H9 (cell line): ENCODE data around the gene HSPG2. TPM values are rescaled to one million over a fixed set of nuclear protein-coding genes. Genes with fewer than 3 reads are reported as not detected.

ENCODE experiments used
- DNase-seq: peaks from one replicate; pipeline ENCODE4 v3.0.0-alpha.2; 2017
- H2AFZ ChIP-seq: one replicate; pipeline ENCODE4 v1.6.1; 2013; ENCODE audit warnings: mild to moderate bottlenecking, low read length, control low read depth, moderate library complexity
- H2AK5ac ChIP-seq: 2 replicates; pipeline ENCODE4 v1.6.1; 2013; ENCODE audit warnings: low read length, control low read depth, mixed read lengths; ENCODE audit not compliant: insufficient read length
- H2BK120ac ChIP-seq: one replicate; pipeline ENCODE4 v1.6.1; 2013; ENCODE audit warnings: low read depth, mild to moderate bottlenecking, low read length, control low read depth, inconsistent platforms; ENCODE audit not compliant: poor library complexity, severe bottlenecking
- H2BK12ac ChIP-seq: 2 replicates; pipeline ENCODE4 v1.6.1; 2013; ENCODE audit warnings: low read length, control low read depth, mixed read lengths, low read depth; ENCODE audit not compliant: insufficient read length
- H2BK15ac ChIP-seq: 2 replicates; pipeline ENCODE4 v1.6.1; 2013; ENCODE audit warnings: low read depth, low read length, control low read depth
- H2BK20ac ChIP-seq: one replicate; pipeline ENCODE4 v1.6.1; 2013; ENCODE audit warnings: low read depth, mild to moderate bottlenecking, low read length, control low read depth, inconsistent platforms; ENCODE audit not compliant: poor library complexity, severe bottlenecking
- H2BK5ac ChIP-seq: 2 replicates; pipeline ENCODE4 v1.6.1; 2013; ENCODE audit warnings: low read length, control low read depth, mixed read lengths; ENCODE audit not compliant: insufficient read length
- H3K14ac ChIP-seq: 2 replicates; pipeline ENCODE4 v1.6.1; 2013; ENCODE audit warnings: low read length, control low read depth; ENCODE audit not compliant: insufficient read depth
- H3K18ac ChIP-seq: 2 replicates; pipeline ENCODE4 v1.6.1; 2013; ENCODE audit warnings: low read depth, mild to moderate bottlenecking, mixed read lengths, low read length, control low read depth; ENCODE audit not compliant: insufficient read length
- H3K23ac ChIP-seq: 2 replicates; pipeline ENCODE4 v1.6.1; 2013; ENCODE audit warnings: low read length, control low read depth, mixed read lengths, low read depth; ENCODE audit not compliant: insufficient read length
- H3K23me2 ChIP-seq: 2 replicates; pipeline ENCODE4 v1.6.1; 2013; ENCODE audit warnings: low read depth, mild to moderate bottlenecking, mixed read lengths, low read length, control low read depth; ENCODE audit not compliant: insufficient read length, poor library complexity, severe bottlenecking
- H3K27ac ChIP-seq: 2 replicates; pipeline ENCODE4 v1.5.1; 2013; ENCODE audit warnings: low read length, control low read depth, mixed read lengths, low read depth; ENCODE audit not compliant: insufficient read length
- H3K27me3 ChIP-seq: 2 replicates; pipeline ENCODE4 v1.6.1; 2013; ENCODE audit warnings: low read length, control low read depth, inconsistent platforms; ENCODE audit not compliant: insufficient read depth
- H3K4ac ChIP-seq: 2 replicates; pipeline ENCODE4 v1.6.1; 2013; ENCODE audit warnings: low read depth, mild to moderate bottlenecking, control low read depth, inconsistent platforms, low read length, moderate library complexity
- H3K4me1 ChIP-seq: 2 replicates; pipeline ENCODE4 v1.6.1; 2013; ENCODE audit warnings: low read length, control low read depth, inconsistent platforms; ENCODE audit not compliant: insufficient read depth
- H3K4me2 ChIP-seq: 2 replicates; pipeline ENCODE4 v1.6.1; 2013; ENCODE audit warnings: low read length, control low read depth, mixed read lengths; ENCODE audit not compliant: insufficient read length, insufficient read depth
- H3K56ac ChIP-seq: 2 replicates; pipeline ENCODE4 v1.6.1; 2013; ENCODE audit warnings: low read depth, mild to moderate bottlenecking, mixed read lengths, low read length, control low read depth; ENCODE audit not compliant: insufficient read length
- H3K79me1 ChIP-seq: 2 replicates; pipeline ENCODE4 v1.6.1; 2013; ENCODE audit warnings: low read depth, mild to moderate bottlenecking, moderate library complexity, low read length, control low read depth, inconsistent platforms; ENCODE audit not compliant: insufficient read depth, poor library complexity, severe bottlenecking
- H3K79me2 ChIP-seq: 2 replicates; pipeline ENCODE4 v1.6.1; 2013; ENCODE audit warnings: low read length, control low read depth, inconsistent platforms; ENCODE audit not compliant: insufficient read depth
- H3K9ac ChIP-seq: 2 replicates; pipeline ENCODE4 v1.6.1; 2013; ENCODE audit warnings: low read length, control low read depth, mixed read lengths; ENCODE audit not compliant: insufficient read length; ENCODE audit errors: extremely low read depth
- H3K9me3 ChIP-seq: one replicate; pipeline ENCODE4 v1.6.1; 2013; ENCODE audit warnings: low read depth, low read length, inconsistent platforms; ENCODE audit not compliant: control insufficient read depth
- H3T11ph ChIP-seq: one replicate; pipeline ENCODE4 v1.6.1; 2013; ENCODE audit warnings: mild to moderate bottlenecking, low read length, control low read depth, inconsistent platforms
- H4K20me1 ChIP-seq: one replicate; pipeline ENCODE4 v1.6.1; 2013; ENCODE audit not compliant: control insufficient read depth, insufficient read length, insufficient read depth
- H4K5ac ChIP-seq: 2 replicates; pipeline ENCODE4 v1.6.1; 2013; ENCODE audit warnings: low read depth, mild to moderate bottlenecking, mixed read lengths, low read length, control low read depth; ENCODE audit not compliant: insufficient read length
- H4K8ac ChIP-seq: replicated peaks from 2 replicates; pipeline ENCODE4 v1.6.1; 2013; ENCODE audit warnings: low read length, control low read depth, mixed read lengths, low read depth; ENCODE audit not compliant: insufficient read length
- H4K91ac ChIP-seq: 2 replicates; pipeline ENCODE4 v1.6.1; 2013; ENCODE audit warnings: low read depth, mild to moderate bottlenecking, moderate library complexity, mixed read lengths, low read length, control low read depth; ENCODE audit not compliant: insufficient read length
- H3K27ac Mint-ChIP-seq, 3 experiments: 2 replicates in 2 of 3; 3 replicates in 1 of 3; pipeline ENCODE4 v1.8.0; 2020 to 2021; ENCODE audit warnings: mixed read lengths in 3 of 3, mild to moderate bottlenecking in 1 of 3, moderate library complexity in 1 of 3
- H3K27me3 Mint-ChIP-seq: 2 replicates; pipeline ENCODE4 v1.8.0; 2021; ENCODE audit warnings: low read depth, mild to moderate bottlenecking, moderate library complexity, mixed read lengths
- H3K36me3 Mint-ChIP-seq, 3 experiments: 2 replicates in 2 of 3; 3 replicates in 1 of 3; pipeline ENCODE4 v1.8.0; 2020 to 2021; ENCODE audit warnings: low read depth in 3 of 3, mixed read lengths in 3 of 3; ENCODE audit not compliant: insufficient read depth in 1 of 3
- H3K4me1 Mint-ChIP-seq, 2 experiments: 2 replicates each; pipeline ENCODE4 v1.8.0; 2020; ENCODE audit warnings: mixed read lengths in 2 of 2
- H3K4me3 Mint-ChIP-seq, 2 experiments: 2 replicates in 1 of 2; 3 replicates in 1 of 2; pipeline ENCODE4 v1.8.0; 2020 to 2021; ENCODE audit warnings: mild to moderate bottlenecking in 2 of 2, mixed read lengths in 2 of 2, moderate library complexity in 1 of 2
- H3K9me3 Mint-ChIP-seq, 2 experiments: 2 replicates in 1 of 2; 3 replicates in 1 of 2; pipeline ENCODE4 v1.8.0; 2020; ENCODE audit warnings: mild to moderate bottlenecking in 2 of 2, mixed read lengths in 2 of 2, moderate library complexity in 1 of 2
- WGBS: extraction: QIAGEN DNeasy Blood & Tissue Kit; methylation state at CpG from one replicate; pipeline ENCODE4 v1.1.7; 2013; ENCODE audit warnings: missing lambda C conversion rate, low lambda C conversion rate, mixed read lengths; ENCODE audit not compliant: insufficient read length; ENCODE audit errors: extremely low coverage; 5-methylcytosine and 5-hydroxymethylcytosine counted together
- total RNA-seq: library from RNA; stranded (reverse); gene quantifications from 2 replicates; pipeline ENCODE4 v1.2.1, GENCODE V29; 2021
- TF ChIP-seq, protein P1 (sequence below): fragments of 200-600 bp; sonication (generic); conservative IDR thresholded peaks from 3 replicates; pipeline ENCODE4 v1.8.0; 2021; ENCODE audit warnings: antibody characterized with exemption, mild to moderate bottlenecking

HSPG2 gene
- total RNA-seq, 1 experiment from 2014 or later: 90.0 TPM

DNA sequence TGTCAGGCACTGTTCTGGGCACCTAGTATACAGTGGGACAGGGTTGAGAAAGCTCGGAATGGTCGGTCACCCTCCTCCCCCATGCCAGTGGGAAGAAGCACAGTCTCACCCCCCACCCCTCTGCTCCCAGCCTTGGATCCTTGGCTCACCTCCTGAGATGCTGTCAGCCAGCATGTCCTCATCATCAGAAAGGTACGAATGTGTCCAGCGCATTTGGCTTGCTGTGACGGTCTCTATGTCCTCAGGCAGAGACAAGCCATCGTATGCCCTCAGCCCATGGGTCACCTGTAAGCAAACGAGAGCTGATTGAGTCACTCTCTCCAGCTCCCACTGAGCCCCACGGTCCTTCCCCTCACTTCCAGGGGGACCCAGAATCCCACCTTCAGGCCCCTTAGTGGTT is 41.1 kb downstream of the HSPG2 start:
- Histone ChIP-seq H3K4me2 (no peak overlapping the region), H3T11ph (no peak overlapping the region), H3K27ac (no peak overlapping the region), H3K23me2 (no peaks in the 10 kb centered on the region), H3K9ac (no peak overlapping the region), H2AK5ac (no peak overlapping the region), H2BK12ac (no peak overlapping the region), H4K5ac (no peak overlapping the region), H3K23ac (no peak overlapping the region), H3K27me3 (no peaks in the 10 kb centered on the region), H3K56ac (no peak overlapping the region), H4K91ac (no peak overlapping the region), H4K20me1 (no peaks in the 10 kb centered on the region), H2BK20ac (no peak overlapping the region), H3K18ac (no peak overlapping the region), H2BK15ac (no peak overlapping the region), H3K9me3 (no peaks in the 10 kb centered on the region), H3K4me1 (no peaks in the 10 kb centered on the region), H3K14ac (no peak overlapping the region), H3K79me2 (no peaks in the 10 kb centered on the region), H3K4ac (no peak overlapping the region), H2BK120ac (no peak overlapping the region), H4K8ac (no peak overlapping the region), H2BK5ac (no peak overlapping the region), H2AFZ (no peak overlapping the region), H3K79me1 (no peaks in the 10 kb centered on the region)
- TF ChIP-seq, protein P1, sequence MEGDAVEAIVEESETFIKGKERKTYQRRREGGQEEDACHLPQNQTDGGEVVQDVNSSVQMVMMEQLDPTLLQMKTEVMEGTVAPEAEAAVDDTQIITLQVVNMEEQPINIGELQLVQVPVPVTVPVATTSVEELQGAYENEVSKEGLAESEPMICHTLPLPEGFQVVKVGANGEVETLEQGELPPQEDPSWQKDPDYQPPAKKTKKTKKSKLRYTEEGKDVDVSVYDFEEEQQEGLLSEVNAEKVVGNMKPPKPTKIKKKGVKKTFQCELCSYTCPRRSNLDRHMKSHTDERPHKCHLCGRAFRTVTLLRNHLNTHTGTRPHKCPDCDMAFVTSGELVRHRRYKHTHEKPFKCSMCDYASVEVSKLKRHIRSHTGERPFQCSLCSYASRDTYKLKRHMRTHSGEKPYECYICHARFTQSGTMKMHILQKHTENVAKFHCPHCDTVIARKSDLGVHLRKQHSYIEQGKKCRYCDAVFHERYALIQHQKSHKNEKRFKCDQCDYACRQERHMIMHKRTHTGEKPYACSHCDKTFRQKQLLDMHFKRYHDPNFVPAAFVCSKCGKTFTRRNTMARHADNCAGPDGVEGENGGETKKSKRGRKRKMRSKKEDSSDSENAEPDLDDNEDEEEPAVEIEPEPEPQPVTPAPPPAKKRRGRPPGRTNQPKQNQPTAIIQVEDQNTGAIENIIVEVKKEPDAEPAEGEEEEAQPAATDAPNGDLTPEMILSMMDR: no peak
- Mint-ChIP-seq H3K27me3 (no peaks in the 10 kb centered on the region), H3K9me3 (no peaks in the 10 kb centered on the region; a peak in 1 of 5 replicates), H3K4me3 (no peak overlapping the region), H3K27ac (peak overlapping the region in 2 of 3 experiments; percentile 44 to 61; a peak in 2 of 7 replicates), H3K4me1 (peaks cover 20 to 25% of the 10 kb centered on the region in 2 experiments), H3K36me3 (peaks cover 4 to 21% (median 20%) of the 10 kb centered on the region in 3 experiments)
- no peak for DNase-seq
- WGBS: no CpG with 5 or more reads among the region's 8 CpGs
